HCT116 (cell line): ENCODE data around the gene ZP1. TPM values are rescaled to one million over a fixed set of nuclear protein-coding genes. Genes with fewer than 3 reads are reported as not detected.

Source experiments
- ATAC-seq: fragments of 200-7000 bp; cut with Tn5 transposase; 2 replicates; pipeline ENCODE4 v1.9.1; 2020; ENCODE audit warnings: mild to moderate bottlenecking, moderate library complexity
- BruUV-seq: library from RNA; stranded (reverse); fragments of 400-500 nt; replicated peaks from 2 replicates; lab custom pipeline; 2021; lab: Mats Ljungman, UMichigan
- CTCF ChIA-PET: fragments of 300-600 bp; sonication (Branson Sonifier 250); formaldehyde crosslinking; loops from one replicate; lab custom pipeline; 2021; ENCODE audit warnings: antibody characterized with exemption; lab: Charles Lee
- POLR2A ChIA-PET: fragments of 300-600, 350-600 bp; sonication (Branson Sonifier 250); formaldehyde crosslinking; loops from one replicate; lab custom pipeline; 2021; ENCODE audit warnings: antibody characterized with exemption; lab: Charles Lee
- RAD21 ChIA-PET, 2 experiments: fragments of 300-600 bp; sonication (Branson Sonifier 250); formaldehyde crosslinking; loops; one replicate each; lab custom pipeline; 2023; ENCODE audit warnings: low total read pairs in 2 of 2; ENCODE audit not compliant: uncharacterized antibody in 2 of 2, unreplicated experiment in 2 of 2, low non-redundant PET in 1 of 2; lab: Charles Lee
- DNase-seq: peaks from one replicate; pipeline ENCODE4 v3.0.0-alpha.2; 2010; ENCODE audit warnings: low read depth, low spot score
- H2AFZ ChIP-seq: fragments of 200-600 bp; shearing (Covaris generic), sonication (generic); 2 replicates; pipeline ENCODE4 v1.6.1; 2017; ENCODE audit warnings: low read depth, mixed run types, mixed read lengths, antibody characterized with exemption, low read length; ENCODE audit not compliant: poor library complexity, severe bottlenecking
- H3K27ac ChIP-seq: 2 replicates; pipeline ENCODE4 v1.5.1; 2012; ENCODE audit warnings: low read depth, low read length
- H3K27me3 ChIP-seq: fragments of 200-600 bp; sonication (generic); 2 replicates; pipeline ENCODE4 v1.6.1; 2016; ENCODE audit warnings: mixed run types, low read length, mixed read lengths; ENCODE audit not compliant: insufficient read depth
- H3K36me3 ChIP-seq, 2 experiments: fragments of 200-500 bp in 1 of 2; fragments of 200-600 bp in 1 of 2; sonication (Bioruptor generic) in 1 of 2; sonication (generic) in 1 of 2; 2 replicates each; pipeline versions ENCODE4 v1.5.1 to v1.6.1; 2014 to 2016; ENCODE audit warnings: low read length in 2 of 2, inconsistent platforms in 1 of 2, mixed read lengths in 1 of 2, mixed run types in 1 of 2; ENCODE audit not compliant: insufficient read depth in 2 of 2, control insufficient read depth in 1 of 2
- H3K4me1 ChIP-seq, 2 experiments: fragments of 200-600 bp in 1 of 2; sonication (generic) in 1 of 2; 2 replicates each; pipeline versions ENCODE4 v1.5.1 to v1.6.1; 2012 to 2017; ENCODE audit warnings: low read length in 2 of 2, inconsistent platforms in 1 of 2, mild to moderate bottlenecking in 1 of 2, mixed read lengths in 1 of 2, mixed run types in 1 of 2, moderate library complexity in 1 of 2; ENCODE audit not compliant: insufficient read depth in 2 of 2, control insufficient read depth in 1 of 2
- H3K4me2 ChIP-seq: fragments of 200-600 bp; sonication (generic); 2 replicates; pipeline ENCODE4 v1.6.1; 2017; ENCODE audit warnings: mixed run types, low read length, mixed read lengths
- H3K4me3 ChIP-seq, 2 experiments: fragments of 200-600 bp in 1 of 2; sonication (generic) in 1 of 2; replicated peaks in 1 of 2; 2 replicates each; pipeline ENCODE4 v1.5.1; 2011 to 2016; ENCODE audit warnings: low read length in 2 of 2, control low read depth in 1 of 2, low read depth in 1 of 2, mild to moderate bottlenecking in 1 of 2, mixed read lengths in 1 of 2, mixed run types in 1 of 2
- H3K79me2 ChIP-seq: fragments of 200-600 bp; sonication (generic); 2 replicates; pipeline ENCODE4 v1.6.1; 2017; ENCODE audit warnings: mild to moderate bottlenecking, mixed run types, low read length, moderate library complexity, mixed read lengths; ENCODE audit not compliant: insufficient read depth
- H3K9ac ChIP-seq: fragments of 200-600 bp; sonication (generic); 2 replicates; pipeline ENCODE4 v1.6.1; 2016; ENCODE audit warnings: low read length, mixed read lengths
- H3K9me2 ChIP-seq: fragments of 200-600 bp; sonication (generic), shearing (Covaris generic); 2 replicates; pipeline ENCODE4 v1.6.1; 2017; ENCODE audit warnings: mixed run types, mild to moderate bottlenecking, moderate library complexity; ENCODE audit not compliant: insufficient read depth
- H3K9me3 ChIP-seq, 2 experiments: fragments of 200-500 bp in 1 of 2; fragments of 200-600 bp in 1 of 2; sonication (Bioruptor generic) in 1 of 2; sonication (generic) in 1 of 2; 2 replicates each; pipeline ENCODE4 v1.6.1; 2014 to 2017; ENCODE audit warnings: low read length in 2 of 2, mixed read lengths in 2 of 2, inconsistent platforms in 1 of 2, low read depth in 1 of 2, mild to moderate bottlenecking in 1 of 2, mixed run types in 1 of 2, moderate library complexity in 1 of 2; ENCODE audit not compliant: control insufficient read depth in 1 of 2, insufficient read depth in 1 of 2
- H4K20me1 ChIP-seq: fragments of 200-600 bp; sonication (generic), shearing (Covaris generic); 2 replicates; pipeline ENCODE4 v1.6.1; 2017; ENCODE audit warnings: mixed run types, mild to moderate bottlenecking, moderate library complexity; ENCODE audit not compliant: insufficient read depth
- CEBPB ChIP-seq: IDR thresholded peaks from 2 replicates; pipeline ENCODE4 v1.6.1; 2012; ENCODE audit warnings: low read depth
- ELF1 ChIP-seq: IDR thresholded peaks from 2 replicates; pipeline ENCODE4 v1.6.1; 2012; ENCODE audit warnings: low read depth, borderline replicate concordance
- EZH2phosphoT487 ChIP-seq: fragments of 200-600 bp; IDR thresholded peaks from 2 replicates; pipeline ENCODE4 v1.6.1; 2018; ENCODE audit warnings: antibody characterized with exemption, borderline replicate concordance
- FOSL1 ChIP-seq: IDR thresholded peaks from 2 replicates; pipeline ENCODE4 v1.6.1; 2012; ENCODE audit warnings: low read depth
- JUND ChIP-seq: IDR thresholded peaks from 2 replicates; pipeline ENCODE4 v1.6.1; 2012
- MAX ChIP-seq: IDR thresholded peaks from 2 replicates; pipeline ENCODE4 v1.6.1; 2012
- POLR2A ChIP-seq: IDR thresholded peaks from 2 replicates; pipeline ENCODE4 v1.7.0; 2011; ENCODE audit warnings: borderline replicate concordance; ENCODE audit not compliant: insufficient read depth, insufficient read length; ENCODE audit errors: extremely low read depth
- SIN3A ChIP-seq: IDR thresholded peaks from 2 replicates; pipeline ENCODE4 v1.6.1; 2012; ENCODE audit warnings: low read depth
- SP1 ChIP-seq: IDR thresholded peaks from 2 replicates; pipeline ENCODE4 v1.6.1; 2012; ENCODE audit warnings: low read depth
- SRF ChIP-seq: IDR thresholded peaks from 2 replicates; pipeline ENCODE4 v1.6.1; 2012; ENCODE audit warnings: low read depth
- TCF7L2 ChIP-seq: IDR thresholded peaks from 2 replicates; pipeline ENCODE4 v1.7.0; 2011; ENCODE audit warnings: borderline replicate concordance, inconsistent platforms; ENCODE audit not compliant: insufficient read depth, insufficient read length; ENCODE audit errors: extremely low read depth
- YY1 ChIP-seq: IDR thresholded peaks from 2 replicates; pipeline ENCODE4 v1.6.1; 2011; ENCODE audit warnings: low read length, low read depth, moderate library complexity, mild to moderate bottlenecking; ENCODE audit not compliant: insufficient replicate concordance; ENCODE audit errors: extremely low read depth
- ZBTB33 ChIP-seq: IDR thresholded peaks from 2 replicates; pipeline ENCODE4 v1.6.1; 2011; ENCODE audit warnings: mild to moderate bottlenecking, low read length, moderate library complexity; ENCODE audit not compliant: insufficient replicate concordance; ENCODE audit errors: extremely low read depth
- ZFX ChIP-seq: fragments of 450-650 bp; IDR thresholded peaks from 2 replicates; pipeline ENCODE4 v1.6.1; 2017
- ZNF274 ChIP-seq: fragments of 200-500 bp; sonication (Bioruptor generic); IDR thresholded peaks from 2 replicates; pipeline ENCODE4 v1.6.1; 2014; ENCODE audit warnings: mild to moderate bottlenecking, low read depth, low read length, inconsistent platforms
- intact Hi-C: fragments of 100-400 bp; cut with micrococcal nuclease; formaldehyde crosslinking; loops from 2 replicates; pipeline ENCODE4 v1.10.0; 2022
- total RNA-seq: library from RNA; stranded (reverse); gene quantifications from one replicate; pipeline ENCODE4 v1.2.1, GENCODE V29; 2021; ENCODE audit not compliant: unreplicated experiment
- TF ChIP-seq, protein P1 (sequence below): IDR thresholded peaks from 2 replicates; pipeline ENCODE4 v1.6.1; 2012

The ZP1 gene
- total RNA-seq, 1 experiment from 2014 or later = not detected

DNA sequence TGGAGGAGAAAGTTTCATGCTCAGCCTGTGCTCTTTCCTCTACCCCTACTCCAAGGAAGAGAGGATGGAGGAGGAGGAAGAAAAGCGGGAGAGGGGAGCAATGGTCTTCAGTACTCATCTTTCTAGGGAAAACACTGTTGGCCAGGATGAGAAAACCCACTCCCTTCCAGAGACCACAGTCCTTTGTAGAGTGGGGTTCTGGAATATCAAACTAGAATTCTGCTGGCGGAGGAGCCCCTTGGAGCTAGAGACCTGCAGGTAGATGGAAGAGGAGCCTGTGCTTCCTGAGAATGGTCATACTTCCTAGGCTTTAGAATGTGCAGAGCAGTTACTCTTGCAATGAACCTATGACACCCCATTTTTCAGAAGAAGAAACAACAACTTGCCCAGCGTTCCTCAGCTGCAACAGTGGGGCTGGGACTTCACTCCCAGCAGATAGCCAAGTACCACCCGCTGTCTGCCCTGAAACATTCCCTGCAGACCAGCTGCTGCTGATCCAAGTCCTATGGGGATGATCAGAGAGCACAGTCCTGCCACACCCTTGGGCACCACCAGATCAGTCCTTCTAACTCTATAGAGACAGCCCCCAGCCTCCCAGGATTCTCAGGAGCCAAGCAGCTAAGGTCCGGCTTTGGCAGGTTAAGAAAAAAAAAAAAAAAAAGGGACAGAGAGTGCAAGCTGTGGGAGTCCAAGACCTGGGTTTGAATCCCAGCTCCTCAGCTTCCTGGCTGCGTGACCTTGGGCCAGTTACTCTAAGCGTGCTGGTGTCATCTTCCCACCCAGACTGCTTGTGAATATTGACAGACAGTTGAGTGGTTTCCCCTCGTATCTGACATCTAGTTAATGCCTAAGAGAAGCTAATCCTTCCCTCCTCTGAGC is 12.3 kb upstream of the ZP1 start:
- TF ChIP-seq MAX (no peak), POLR2A (no peak), SP1 (no peak), ZFX (no peak), FOSL1 (no peak), ZBTB33 (no peak), SRF (no peak), JUND (no peak), EZH2phosphoT487 (no peak), CEBPB (no peak), SIN3A (no peak), YY1 (no peak), ELF1 (no peak), TCF7L2 (no peak), ZNF274 (no peak)
- TF ChIP-seq, protein P1, sequence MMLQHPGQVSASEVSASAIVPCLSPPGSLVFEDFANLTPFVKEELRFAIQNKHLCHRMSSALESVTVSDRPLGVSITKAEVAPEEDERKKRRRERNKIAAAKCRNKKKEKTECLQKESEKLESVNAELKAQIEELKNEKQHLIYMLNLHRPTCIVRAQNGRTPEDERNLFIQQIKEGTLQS = no peak
- no peak for DNase-seq
- intact Hi-C loops = no loop called here
- no peak overlapping the region for H2AFZ ChIP-seq
- BruUV-seq = no TSS peak
- no peaks in the 10 kb centered on the region for H3K27me3 ChIP-seq
- POLR2A ChIA-PET = no interaction called here
- no peak overlapping the region for H3K4me3 ChIP-seq
- H3K27ac ChIP-seq = no peak overlapping the region
- RAD21 ChIA-PET = no interaction called here
- ATAC-seq = no peak
- H3K36me3 ChIP-seq = peaks cover 10 to 17% of the 10 kb centered on the region in 2 experiments; a peak in 2 of 4 replicates
- CTCF ChIA-PET = interaction anchor here (1.0 kb wide), 1 partner anchor 24 kb away, joined by 4 read pairs; no protein-coding TSS in a partner anchor
- no peaks in the 10 kb centered on the region for H3K9me3 ChIP-seq
- no peaks in the 10 kb centered on the region for H3K4me1 ChIP-seq
- H3K79me2 ChIP-seq = no peaks in the 10 kb centered on the region
- no peaks in the 10 kb centered on the region for H3K9me2 ChIP-seq
- no peak overlapping the region for H3K9ac ChIP-seq
- no peak overlapping the region for H3K4me2 ChIP-seq
- H4K20me1 ChIP-seq = no peaks in the 10 kb centered on the region
